NCI-H2107 treated with DMSO at 0.1 percent for 48 hours (cell line): ENCODE measurements around the gene RNASEH1.
"Not testable (repeated sequence)": the region's sequence is repeated elsewhere in the genome, so short reads cannot be mapped to it uniquely, and the experiment has no call there.

Experiments used
- DNase-seq: peaks from one replicate; lab custom pipeline; 2025; ENCODE audit not compliant: unreplicated experiment; lab: John Stamatoyannopoulos, UW

The RNASEH1 gene

DNA sequence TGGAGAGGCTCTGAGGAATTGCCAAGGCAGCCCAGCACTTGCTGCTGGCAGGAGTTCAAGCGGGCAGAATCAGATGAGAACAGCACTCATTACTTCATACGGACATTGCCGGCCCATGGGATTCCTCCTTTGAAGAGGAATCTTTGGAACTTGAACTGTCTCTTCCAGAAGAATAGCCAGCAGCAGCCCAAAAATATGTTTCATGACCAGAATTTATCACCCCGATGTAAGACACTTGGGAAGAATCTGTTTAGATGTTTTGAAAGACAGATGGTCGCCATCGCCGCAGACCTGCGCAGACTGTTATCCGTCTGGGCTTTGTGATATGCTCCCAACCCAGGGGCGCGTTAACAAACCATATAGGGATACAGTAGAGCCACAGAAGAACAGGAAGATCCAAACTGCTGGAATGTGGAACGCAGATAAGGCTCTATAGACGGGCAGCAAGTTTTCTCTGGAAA, 35.1 kb downstream of the RNASEH1 start:
- no peak for DNase-seq

DNA sequence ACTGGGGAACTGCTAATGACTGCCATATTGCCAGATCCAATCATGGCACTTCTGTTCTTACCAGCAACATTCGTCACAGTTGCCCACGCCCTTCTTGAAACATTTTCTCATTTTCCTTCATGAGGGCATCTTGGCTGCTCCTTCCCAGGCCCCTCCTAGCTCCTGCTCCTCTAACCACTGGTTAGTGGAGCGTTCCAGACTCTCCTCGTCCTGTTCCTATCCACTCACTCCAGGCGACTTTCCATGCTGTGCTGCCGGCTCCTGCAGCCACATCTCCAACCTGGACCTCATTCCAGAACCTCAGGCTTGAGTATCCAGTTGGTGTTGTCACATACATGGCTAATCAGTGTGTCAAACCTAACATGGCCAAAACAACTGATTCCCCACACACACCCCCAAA, 37.5 kb downstream of the RNASEH1 start:
- DNase-seq: no peak

DNA sequence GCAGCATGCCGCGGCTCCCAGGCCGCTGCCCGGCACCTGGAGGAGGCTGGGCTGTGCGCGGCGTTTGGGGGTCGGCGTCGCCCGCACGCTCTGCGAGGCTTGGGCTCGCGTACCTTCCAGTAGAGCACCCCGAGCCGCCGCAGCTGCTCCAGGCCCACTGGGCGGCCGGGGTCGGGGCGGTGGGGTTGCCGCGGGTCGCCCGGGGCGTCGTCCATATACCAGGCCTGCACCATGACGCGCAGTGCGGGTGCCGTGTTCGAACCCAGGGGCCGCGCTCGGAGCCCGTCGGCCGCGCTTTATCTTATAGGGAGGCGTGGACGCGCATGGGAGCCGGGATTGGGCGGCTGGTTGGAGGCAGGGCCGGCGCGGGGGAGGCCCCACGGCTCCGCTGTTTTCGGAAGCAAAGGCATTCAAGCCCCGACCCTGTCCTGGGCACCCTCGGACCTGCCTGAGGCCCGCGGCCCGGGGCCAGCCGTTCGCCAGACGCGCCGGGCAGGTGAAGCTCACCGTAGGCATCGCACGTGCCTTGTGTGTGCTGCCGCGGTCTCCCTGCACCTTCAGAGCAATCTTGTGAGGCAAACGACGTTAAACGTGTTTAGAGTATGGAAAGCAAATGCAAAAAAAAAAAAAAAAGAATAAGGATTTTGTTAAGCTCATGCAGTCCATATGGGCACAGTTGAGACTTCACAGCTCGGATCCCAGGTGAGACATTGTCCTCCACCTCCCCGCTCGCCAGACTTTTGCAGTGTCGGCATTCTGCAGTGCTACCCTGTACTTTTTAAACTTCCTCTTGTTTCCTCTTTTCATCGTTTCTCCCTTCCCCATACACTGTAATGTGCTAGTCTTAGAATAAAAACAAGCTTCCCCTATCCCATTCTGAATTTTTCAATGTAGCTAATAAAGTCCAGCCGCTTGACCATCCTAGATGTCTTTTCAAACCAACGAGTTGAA, 38.6 kb downstream of the RNASEH1 start, which contains the start of gene ADI1:
Gene ADI1, minus strand, starts transcription at position 277 of the 951 bp plus-strand sequence. Its CDS starts 44 bp downstream, at position 233.
- DNase-seq: no peak

DNA sequence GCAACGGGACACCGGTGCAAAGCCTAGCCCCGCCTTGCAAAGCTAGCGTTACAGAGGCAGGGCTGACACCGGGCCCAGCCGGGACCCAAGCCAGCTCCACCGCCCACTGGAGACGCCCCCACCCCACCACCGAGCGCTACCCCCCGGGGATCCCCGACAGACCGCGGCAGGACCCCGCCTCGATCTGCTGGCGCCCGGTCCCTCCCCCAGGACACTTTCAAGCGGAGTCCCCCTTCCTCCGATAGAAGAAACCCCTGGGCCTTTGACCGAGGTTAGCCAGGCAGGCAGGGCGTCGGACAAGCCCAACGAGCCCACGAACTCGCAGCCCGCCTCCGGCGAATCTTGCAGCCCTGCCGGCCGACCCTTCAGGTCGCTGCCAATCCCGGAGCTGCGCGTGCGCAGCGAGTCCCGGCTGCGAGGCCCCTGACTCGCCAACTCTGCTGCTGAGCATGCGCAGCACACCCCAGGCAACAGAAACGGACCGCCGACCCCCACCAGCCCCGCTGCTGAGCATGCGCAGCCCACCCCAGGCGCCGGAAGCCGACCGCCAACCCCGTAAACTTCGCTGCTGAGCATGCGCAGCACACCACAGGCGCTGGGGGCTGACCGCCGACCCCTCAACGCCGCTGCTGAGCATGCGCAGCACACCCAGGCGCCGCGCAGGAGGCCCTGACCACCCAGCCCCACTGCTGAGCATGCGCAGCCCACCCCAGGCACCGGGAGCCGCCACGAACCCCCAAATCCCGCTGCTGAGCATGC, 39.5 kb downstream of the RNASEH1 start:
- DNase-seq: peak; percentile 85

DNA sequence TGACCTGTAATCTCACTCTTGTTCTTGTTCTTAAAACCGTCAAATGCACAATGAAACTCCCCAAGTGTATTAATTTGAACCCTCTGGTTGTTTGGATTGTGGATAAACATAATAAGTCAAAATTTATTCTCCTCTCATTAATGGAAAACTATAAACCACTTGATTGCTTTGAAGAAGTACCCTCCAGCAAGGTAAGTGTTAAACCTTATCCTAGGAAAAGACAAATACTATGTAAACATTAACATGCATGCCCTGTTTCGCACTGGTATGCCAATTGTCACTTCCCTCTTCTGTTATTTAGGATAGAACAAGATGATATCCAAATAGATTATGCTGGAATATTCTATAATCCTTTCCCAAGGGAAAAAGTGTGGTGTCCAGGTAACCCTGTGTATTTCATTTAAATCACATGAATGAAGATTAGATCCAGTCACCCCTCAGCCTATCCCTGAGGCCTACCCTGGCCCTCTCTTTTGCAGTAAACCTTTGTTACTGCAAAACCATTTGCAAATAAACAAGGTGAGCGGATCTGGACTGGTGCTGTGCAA, 40.1 kb downstream of the RNASEH1 start:
- no peak for DNase-seq

DNA sequence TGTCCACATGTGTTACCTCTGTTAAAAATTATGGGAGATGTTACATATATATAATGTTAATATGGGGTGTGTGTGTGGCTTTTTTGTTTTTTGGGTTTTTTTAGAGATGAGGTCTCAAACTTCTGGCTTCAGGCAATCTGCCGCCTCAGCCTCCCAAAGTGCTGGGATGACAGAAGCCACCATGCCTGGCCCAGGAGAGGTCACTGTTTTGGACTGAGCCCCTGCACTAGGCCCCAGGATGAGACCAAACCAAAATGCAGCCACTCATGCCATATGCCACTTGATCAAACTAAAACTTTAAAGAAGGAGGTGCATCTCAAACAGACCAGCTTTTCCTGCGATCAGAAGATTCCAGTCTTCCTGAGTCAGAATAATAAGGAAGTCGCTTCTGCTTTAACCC, 41.3 kb downstream of the RNASEH1 start:
- DNase-seq: no peak

DNA sequence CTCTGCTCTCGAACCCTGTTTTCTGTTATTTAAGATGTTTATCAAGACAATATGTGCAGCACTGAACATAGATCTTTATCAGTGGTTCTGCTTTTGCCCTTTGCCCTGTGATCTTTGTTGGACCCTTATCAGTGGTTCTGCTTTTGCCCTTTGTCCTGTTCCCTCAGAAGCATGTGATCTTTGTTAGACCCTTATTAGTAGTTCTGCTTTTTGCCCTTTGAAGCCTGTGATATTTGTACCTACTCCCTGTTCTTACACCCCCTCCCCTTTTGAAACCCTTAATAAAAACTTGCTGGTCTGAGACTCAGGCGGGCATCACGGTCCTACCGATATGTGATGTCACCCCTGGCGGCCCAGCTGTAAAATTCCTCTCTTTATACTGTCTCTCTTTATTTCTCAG, 42.7 kb downstream of the RNASEH1 start:
- DNase-seq: not testable (repeated sequence)

DNA sequence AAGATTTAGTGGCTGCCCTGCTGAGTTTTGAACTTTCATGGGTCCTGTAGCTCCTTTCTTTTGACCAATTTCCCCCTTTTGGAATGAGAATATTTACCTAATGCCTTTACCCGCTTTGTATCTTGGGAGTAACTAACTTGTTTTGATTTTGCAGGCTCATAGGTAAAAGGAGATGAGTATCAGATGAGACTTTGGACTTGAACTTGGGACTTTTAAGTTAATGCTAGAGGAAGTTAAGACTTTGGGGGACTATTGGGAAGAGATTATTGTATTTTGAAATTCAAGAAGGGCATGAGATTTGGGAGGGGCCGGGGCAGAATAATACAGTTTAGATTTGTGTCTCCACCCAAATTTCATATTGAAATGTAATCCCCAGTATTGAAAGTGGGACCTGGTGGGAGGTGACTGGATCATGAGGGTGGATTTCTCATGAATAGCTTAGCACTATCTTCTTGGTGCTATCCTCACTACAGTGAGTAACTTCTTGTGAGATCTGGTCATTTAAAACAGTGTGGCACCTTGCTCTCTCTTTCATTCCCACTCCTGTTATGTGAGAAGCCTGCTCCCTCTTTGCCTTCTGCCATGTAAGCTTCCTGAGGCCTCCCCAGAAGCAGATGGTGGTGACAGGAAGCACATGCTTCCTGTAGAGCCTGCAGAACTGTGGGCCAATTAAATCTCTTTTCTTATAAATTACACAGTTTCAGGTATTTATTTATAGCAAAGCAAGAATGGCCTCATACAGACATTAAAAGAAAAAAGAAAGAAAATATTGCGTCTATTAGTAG, 44.9 kb downstream of the RNASEH1 start:
- DNase-seq: no peak

DNA sequence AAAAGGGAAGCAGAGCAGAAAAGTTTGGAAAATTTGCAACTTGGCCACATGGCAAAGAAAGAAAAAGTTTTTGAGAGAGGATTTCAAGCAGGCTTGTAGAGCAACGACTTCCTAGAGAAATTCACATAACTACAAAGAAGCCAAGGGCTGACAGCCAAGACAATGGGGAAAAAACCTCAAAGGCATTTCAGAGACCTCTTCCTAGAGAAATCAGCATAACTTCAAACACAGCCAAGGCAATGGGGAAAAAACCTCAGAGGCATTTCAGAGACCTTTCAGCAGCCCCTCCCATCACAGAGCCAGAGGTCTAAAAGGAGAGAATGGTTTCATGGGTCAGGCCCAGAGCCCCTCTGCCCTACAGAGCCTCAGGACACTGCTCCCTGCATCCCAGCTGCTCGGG, 46.0 kb downstream of the RNASEH1 start:
- DNase-seq: no peak

DNA sequence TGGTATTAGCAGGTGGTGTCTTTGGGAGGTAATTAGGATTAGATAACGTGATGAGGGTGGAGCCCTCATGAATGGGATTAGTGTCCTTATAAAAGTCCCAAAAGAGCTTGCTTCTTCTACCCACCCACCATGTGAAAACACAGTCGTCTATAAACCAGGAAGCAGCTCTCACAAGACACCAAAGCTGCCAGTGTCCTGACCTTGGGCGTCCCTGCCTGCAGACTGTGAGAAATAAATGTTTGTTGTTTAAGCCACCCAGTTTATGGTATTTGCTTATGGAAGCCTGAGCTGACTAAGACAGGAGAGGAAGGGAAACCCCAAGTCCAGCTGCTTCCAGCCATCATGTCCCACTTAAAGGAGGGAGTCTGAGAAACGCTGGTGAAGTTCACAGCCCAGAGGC, 52.4 kb downstream of the RNASEH1 start:
- DNase-seq: no peak

DNA sequence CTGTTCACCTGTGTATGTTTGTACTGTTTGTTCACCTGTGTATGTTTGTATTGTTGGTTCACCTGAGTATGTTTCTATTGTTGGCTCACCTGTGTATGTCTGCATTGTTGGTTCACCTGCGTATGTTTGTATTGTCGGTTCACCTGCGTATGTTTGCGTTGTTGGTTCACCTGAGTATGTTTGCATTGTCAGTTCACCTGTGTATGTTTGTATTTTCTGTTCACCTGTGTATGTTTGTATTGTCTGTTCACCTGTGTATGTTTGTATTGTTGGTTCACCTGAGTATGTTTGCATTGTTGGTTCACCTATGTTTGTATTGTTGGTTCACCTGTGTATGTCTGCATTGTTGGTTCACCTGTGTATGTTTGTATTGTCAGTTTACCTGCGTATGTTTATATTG, 53.4 kb downstream of the RNASEH1 start:
- no peak for DNase-seq

DNA sequence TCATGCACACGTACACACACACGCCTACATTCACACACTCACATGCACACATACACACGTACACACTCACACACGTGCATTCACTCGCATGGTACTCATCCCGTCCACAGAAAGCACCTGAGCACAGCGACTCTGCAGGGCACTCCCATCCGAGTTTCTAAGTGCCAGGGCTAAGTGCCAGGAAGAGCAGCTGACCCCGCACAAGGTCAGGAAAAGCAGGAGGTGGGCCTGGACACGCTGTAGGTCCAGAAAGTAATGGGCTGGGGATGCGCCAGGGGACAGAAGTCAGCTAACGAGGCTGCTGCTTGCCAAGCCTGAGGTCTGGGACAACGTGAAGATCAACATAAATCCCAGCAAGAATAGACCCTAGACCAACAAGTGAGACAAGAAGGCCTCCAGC, 54.6 kb downstream of the RNASEH1 start:
- no peak for DNase-seq

DNA sequence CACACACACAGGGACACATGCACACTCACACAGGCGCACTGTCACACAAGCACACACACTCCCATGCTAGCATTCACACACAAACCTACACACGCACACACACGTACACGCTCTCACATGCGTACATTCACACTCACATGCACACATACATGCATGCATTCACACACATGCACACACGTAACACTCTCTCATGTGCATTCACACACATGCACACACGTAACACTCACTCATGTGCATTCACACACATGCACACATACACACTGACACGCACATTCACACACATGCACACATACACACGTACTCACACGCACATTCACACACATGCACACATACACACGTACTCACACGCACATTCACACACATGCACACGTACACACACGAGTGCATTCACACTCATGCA, 55.1 kb downstream of the RNASEH1 start:
- DNase-seq: no peak

DNA sequence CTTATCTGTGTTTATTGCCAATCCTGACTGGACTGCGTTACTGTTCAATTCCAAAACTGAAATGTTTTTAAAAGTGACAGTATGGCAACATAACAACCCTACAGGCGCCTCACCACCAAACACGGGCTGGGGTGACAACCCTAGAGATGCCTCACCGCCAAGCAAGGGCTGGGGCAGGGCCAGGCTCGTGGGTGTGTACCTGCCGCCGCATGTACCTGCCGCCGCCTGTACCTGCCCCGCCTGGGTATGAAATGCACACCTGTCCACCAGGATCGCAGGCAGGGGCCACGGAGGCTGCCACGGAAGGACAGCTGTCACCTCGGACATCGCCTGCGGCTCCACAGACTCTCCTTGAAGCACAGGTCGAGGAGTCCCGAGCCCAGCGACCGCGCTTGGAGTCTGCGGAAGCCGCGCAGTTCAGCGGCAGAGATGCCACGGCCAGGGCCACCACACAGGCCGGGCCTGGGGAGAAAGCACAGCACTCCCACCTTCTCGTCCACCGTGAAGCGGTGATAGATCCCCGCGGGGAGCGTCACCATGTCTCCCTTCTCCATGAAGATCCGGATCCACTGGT, 57.7 kb downstream of the RNASEH1 start:
- DNase-seq: no peak

DNA sequence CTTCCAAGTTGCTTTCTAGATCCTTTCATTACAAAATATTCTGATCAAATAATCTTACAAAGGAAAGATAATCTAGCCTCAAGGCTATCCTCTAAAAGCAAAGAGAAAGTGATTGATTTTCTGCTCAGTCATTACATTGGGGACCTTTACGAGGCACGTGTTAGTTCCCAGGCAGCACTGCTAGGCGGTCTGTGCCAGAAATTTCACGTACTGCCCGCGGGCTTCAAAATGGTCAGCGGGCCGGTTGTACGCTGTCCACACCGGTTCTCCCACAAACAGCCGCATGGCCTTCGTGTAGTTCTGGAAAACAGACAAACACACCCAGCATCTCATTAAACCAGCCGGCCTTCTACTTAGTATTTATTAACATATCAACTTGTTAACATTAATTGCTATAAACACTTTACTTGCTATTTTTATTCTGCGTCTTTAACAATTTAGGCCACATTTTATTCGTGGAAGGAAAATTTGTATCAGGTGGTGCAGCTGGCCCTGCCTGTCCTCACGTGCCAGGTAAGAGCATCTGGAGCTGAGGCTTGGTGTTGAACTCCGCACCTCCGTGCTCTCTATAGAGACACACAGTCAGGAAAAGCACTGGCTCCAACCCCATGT, 59.2 kb downstream of the RNASEH1 start:
- DNase-seq: no peak

DNA sequence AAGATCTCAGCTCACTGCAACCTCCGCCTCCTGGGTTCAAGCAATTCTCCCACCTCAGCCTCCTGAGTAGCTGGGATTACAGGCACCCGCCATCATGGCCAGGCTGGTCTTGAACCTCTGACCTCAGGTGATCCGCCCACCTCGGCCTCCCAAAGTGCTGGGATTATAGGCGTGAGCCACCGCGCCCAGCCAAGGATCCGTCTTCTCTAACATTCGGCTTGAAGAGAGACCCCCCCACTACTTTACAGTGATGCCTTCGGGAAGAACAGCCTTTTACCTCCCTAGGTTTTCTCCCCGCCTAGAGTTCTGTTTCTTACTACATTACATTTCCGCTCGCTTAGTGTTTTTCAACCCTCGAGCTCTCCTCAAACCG, 61.4 kb downstream of the RNASEH1 start:
- not testable (repeated sequence) for DNase-seq
